Ramos (cell line): ENCODE data around the gene RABEP2.
"Not testable (repeated sequence)": the region's sequence is repeated elsewhere in the genome, so short reads cannot be mapped to it uniquely, and the experiment has no call there.

Source experiments
- in situ Hi-C: fragments of 300-500 bp; cut with MboI; formaldehyde crosslinking; loops from one replicate; pipeline ENCODE4 v1.14.3; 2022; ENCODE audit warnings: low sequenced_read_pairs; ENCODE audit not compliant: unreplicated experiment

The RABEP2 gene

GRCh38 chr16:28924762-28925385 lies at the start of gene RABEP2:
TSS of gene RABEP2 (minus strand) at chr16:28925238. CDS start at chr16:28925163, 75 bp downstream.
- in situ Hi-C loops = no loop called here

GRCh38 chr16:28974437-28975157 lies 49.6 kb upstream of the RABEP2 start, which contains the start of gene SPNS1:
TSS of gene SPNS1 (plus strand) at chr16:28974778. CDS start at chr16:28975152, 374 bp downstream.
- in situ Hi-C loops = no loop called here

GRCh38 chr16:28974007-28974436 lies 49.0 kb upstream of the RABEP2 start:
- in situ Hi-C loops = no loop called here

- in situ Hi-C loops = not testable (repeated sequence)
These were observed 44.7 kb upstream of the RABEP2 start for GRCh38 chr16:28969696-28970095.

GRCh38 chr16:28967156-28967555 lies 42.1 kb upstream of the RABEP2 start:
- in situ Hi-C loops = no loop called here

- in situ Hi-C loops = no loop called here
These were observed 39.5 kb upstream of the RABEP2 start for GRCh38 chr16:28964496-28964895.

GRCh38 chr16:28964072-28964471 lies 39.0 kb upstream of the RABEP2 start:
- in situ Hi-C loops = no loop called here

- in situ Hi-C loops = no loop called here
These were observed 33.8 kb upstream of the RABEP2 start for GRCh38 chr16:28958836-28959235.

- in situ Hi-C loops = no loop called here
These were observed 33.2 kb upstream of the RABEP2 start for GRCh38 chr16:28958216-28958615.

- in situ Hi-C loops = no loop called here
These were observed 26.4 kb upstream of the RABEP2 start for GRCh38 chr16:28951410-28951943.

GRCh38 chr16:28950648-28951409 lies 25.8 kb upstream of the RABEP2 start, which contains the start of gene NFATC2IP:
TSS of gene NFATC2IP (plus strand) at chr16:28950937. CDS start at chr16:28951012, 75 bp downstream.
- in situ Hi-C loops = no loop called here

GRCh38 chr16:28946681-28947080 lies 21.6 kb upstream of the RABEP2 start:
- in situ Hi-C loops = loop anchor here (5.0 kb wide), 1 partner anchor 79 kb away; no protein-coding TSS in a partner anchor

GRCh38 chr16:28943281-28943680 lies 18.2 kb upstream of the RABEP2 start:
- in situ Hi-C loops = no loop called here

- in situ Hi-C loops = not testable (repeated sequence)
These were observed 14.8 kb upstream of the RABEP2 start for GRCh38 chr16:28939825-28940224.

- in situ Hi-C loops = no loop called here
These were observed 13.7 kb upstream of the RABEP2 start for GRCh38 chr16:28938721-28939120.

GRCh38 chr16:28937222-28937876 lies 12.3 kb upstream of the RABEP2 start:
- in situ Hi-C loops = no loop called here

GRCh38 chr16:28936784-28937155 lies 11.7 kb upstream of the RABEP2 start:
- in situ Hi-C loops = no loop called here

GRCh38 chr16:28935924-28936783 lies 11.1 kb upstream of the RABEP2 start:
- in situ Hi-C loops = no loop called here

- in situ Hi-C loops = no loop called here
These were observed 10.3 kb upstream of the RABEP2 start for GRCh38 chr16:28935346-28935745.
